Activated CD4-positive, alpha-beta T cell treated with anti-CD3 and anti-CD28 coated beads for 36 hours (primary cell): ENCODE measurements around the gene ADTRP. TPM values are rescaled to one million over a fixed set of nuclear protein-coding genes. Genes with fewer than 3 reads are reported as not detected.

Source experiments
- ATAC-seq: fragments of 200-7000 bp; cut with Tn5 transposase; one replicate; pipeline ENCODE4 v1.10.0; 2021; ENCODE audit warnings: mild to moderate bottlenecking, moderate library complexity
- CTCF ChIA-PET: fragments of 350-600 bp; sonication (Branson Sonifier 250); formaldehyde crosslinking; loops from one replicate; lab custom pipeline; 2021; ENCODE audit warnings: antibody characterized with exemption; lab: Charles Lee
- POLR2A ChIA-PET: fragments of 350-600 bp; sonication (Branson Sonifier 250); formaldehyde crosslinking; loops from one replicate; lab custom pipeline; 2021; ENCODE audit warnings: antibody characterized with exemption, inconsistent platforms; lab: Charles Lee
- DNase-seq: peaks from one replicate; pipeline ENCODE4 v3.0.0-alpha.2; 2020
- H3K27ac Mint-ChIP-seq: one replicate; pipeline ENCODE4 v1.8.0; 2021; ENCODE audit warnings: mixed read lengths
- H3K27me3 Mint-ChIP-seq: one replicate; pipeline ENCODE4 v1.8.0; 2021; ENCODE audit warnings: mixed read lengths
- H3K36me3 Mint-ChIP-seq: one replicate; pipeline ENCODE4 v1.8.0; 2021; ENCODE audit warnings: low read depth, mixed read lengths
- H3K4me1 Mint-ChIP-seq: one replicate; pipeline ENCODE4 v1.8.0; 2021; ENCODE audit warnings: mixed read lengths
- H3K4me3 Mint-ChIP-seq: one replicate; pipeline ENCODE4 v1.8.0; 2021; ENCODE audit warnings: mild to moderate bottlenecking, moderate library complexity, mixed read lengths
- H3K9me3 Mint-ChIP-seq: one replicate; pipeline ENCODE4 v1.8.0; 2021; ENCODE audit warnings: low read depth, mixed read lengths
- intact Hi-C, 2 experiments: fragments of 100-400 bp; cut with DNase I in 1 of 2; cut with micrococcal nuclease in 1 of 2; formaldehyde crosslinking; loops; one replicate each; pipeline versions ENCODE4 v1.14.2 to v1.15.1; 2022 to 2024; cut with DNase I, micrococcal nuclease
- total RNA-seq, 2 experiments: library from RNA; stranded (reverse); gene quantifications; one replicate each; pipeline ENCODE4 v1.2.3, GENCODE V29; 2021

The ADTRP gene
- total RNA-seq, 2 experiments from 2014 or later: 26.3 to 29.6 TPM

GRCh38 chr6:11764250-11764604, 14.4 kb downstream of the ADTRP start:
- DNase-seq: no peak
- peak; percentile 71 for ATAC-seq
- Mint-ChIP-seq H3K4me1 (peaks cover 34% of the 10 kb centered on the region), H3K27me3 (no peaks in the 10 kb centered on the region), H3K27ac (no peak overlapping the region), H3K36me3 (no peaks in the 10 kb centered on the region), H3K4me3 (no peak overlapping the region), H3K9me3 (no peaks in the 10 kb centered on the region)
- POLR2A ChIA-PET: interaction anchor here (0.6 kb wide), 2 partner anchors 15 to 174 kb away, joined by 3 to 5 read pairs; no protein-coding TSS in a partner anchor
- CTCF ChIA-PET: interaction anchor here (0.6 to 0.8 kb wide), 3 partner anchors 25 to 434 kb away, joined by 3 read pairs; no protein-coding TSS in a partner anchor
- intact Hi-C loops: no loop called here

GRCh38 chr6:11763460-11764249, 14.9 kb downstream of the ADTRP start:
- H3K27ac Mint-ChIP-seq: no peak overlapping the region
- intact Hi-C loops: no loop called here
- no peak for DNase-seq
- POLR2A ChIA-PET: interaction anchor here (0.6 kb wide), 1 partner anchor 15 kb away, joined by 5 read pairs; no protein-coding TSS in a partner anchor
- H3K27me3 Mint-ChIP-seq: no peaks in the 10 kb centered on the region
- CTCF ChIA-PET: interaction anchor here (0.6 to 1.5 kb wide), 6 partner anchors 9 to 156 kb away, joined by 3 to 8 read pairs (median 3); no protein-coding TSS in a partner anchor
- H3K9me3 Mint-ChIP-seq: no peaks in the 10 kb centered on the region
- H3K4me1 Mint-ChIP-seq: peaks cover 33% of the 10 kb centered on the region
- H3K4me3 Mint-ChIP-seq: no peak overlapping the region
- ATAC-seq: no peak
- H3K36me3 Mint-ChIP-seq: no peaks in the 10 kb centered on the region

- ChIA-PET CTCF (interaction anchor here (0.7 to 1.5 kb wide), 3 partner anchors 9 to 31 kb away, joined by 3 to 8 read pairs (median 3); no protein-coding TSS in a partner anchor), POLR2A (no interaction called here)
- Mint-ChIP-seq H3K27me3 (no peaks in the 10 kb centered on the region), H3K36me3 (peaks cover under 1% of the 10 kb centered on the region), H3K4me1 (peaks cover 31% of the 10 kb centered on the region), H3K27ac (no peak overlapping the region), H3K4me3 (no peak overlapping the region), H3K9me3 (peaks cover 2% of the 10 kb centered on the region)
- ATAC-seq (no peak), DNase-seq (no peak)
- intact Hi-C loops: no loop called here
These were observed 15.7 kb downstream of the ADTRP start for GRCh38 chr6:11762794-11763459.

- intact Hi-C loops: no loop called here
- H3K27me3 Mint-ChIP-seq: no peaks in the 10 kb centered on the region
- POLR2A ChIA-PET: no interaction called here
- peaks cover 8% of the 10 kb centered on the region for H3K9me3 Mint-ChIP-seq
- H3K27ac Mint-ChIP-seq: no peak overlapping the region
- no peak overlapping the region for H3K4me3 Mint-ChIP-seq
- CTCF ChIA-PET: interaction anchor here (1.3 to 1.5 kb wide), 2 partner anchors 8 to 58 kb away, joined by 3 read pairs; no protein-coding TSS in a partner anchor
- peaks cover 2% of the 10 kb centered on the region for H3K36me3 Mint-ChIP-seq
- no peak for DNase-seq
- no peak for ATAC-seq
- H3K4me1 Mint-ChIP-seq: peaks cover 27% of the 10 kb centered on the region
These were observed 16.6 kb downstream of the ADTRP start for GRCh38 chr6:11761744-11762620.

GRCh38 chr6:11760015-11760473, 18.6 kb downstream of the ADTRP start:
- peaks cover 27% of the 10 kb centered on the region for H3K4me1 Mint-ChIP-seq
- H3K27me3 Mint-ChIP-seq: no peaks in the 10 kb centered on the region
- intact Hi-C loops: no loop called here
- ChIA-PET CTCF (interaction anchor here (0.6 kb wide), 1 partner anchor 17 kb away, joined by 3 read pairs; no protein-coding TSS in a partner anchor), POLR2A (no interaction called here)
- peaks cover 2% of the 10 kb centered on the region for H3K36me3 Mint-ChIP-seq
- DNase-seq: no peak
- H3K4me3 Mint-ChIP-seq: no peak overlapping the region
- no peak overlapping the region for H3K27ac Mint-ChIP-seq
- peaks cover 8% of the 10 kb centered on the region for H3K9me3 Mint-ChIP-seq
- ATAC-seq: no peak

GRCh38 chr6:11758878-11759277, 19.7 kb downstream of the ADTRP start:
- no peak overlapping the region for H3K4me3 Mint-ChIP-seq
- peaks cover 20% of the 10 kb centered on the region for H3K4me1 Mint-ChIP-seq
- H3K36me3 Mint-ChIP-seq: peaks cover 2% of the 10 kb centered on the region
- CTCF ChIA-PET: interaction anchor here (0.6 kb wide), 1 partner anchor 52 kb away, joined by 3 read pairs; no protein-coding TSS in a partner anchor
- peaks cover 8% of the 10 kb centered on the region for H3K9me3 Mint-ChIP-seq
- H3K27me3 Mint-ChIP-seq: no peaks in the 10 kb centered on the region
- no peak overlapping the region for H3K27ac Mint-ChIP-seq
- DNase-seq (no peak), ATAC-seq (no peak)
- intact Hi-C loops: no loop called here
- POLR2A ChIA-PET: no interaction called here

- peaks cover 8% of the 10 kb centered on the region for H3K9me3 Mint-ChIP-seq
- H3K4me3 Mint-ChIP-seq: no peak overlapping the region
- intact Hi-C loops: no loop called here
- peak; percentile 55 for ATAC-seq
- H3K36me3 Mint-ChIP-seq: peaks cover 2% of the 10 kb centered on the region
- no peak overlapping the region for H3K27ac Mint-ChIP-seq
- H3K4me1 Mint-ChIP-seq: peaks cover 16% of the 10 kb centered on the region
- POLR2A ChIA-PET: no interaction called here
- no peaks in the 10 kb centered on the region for H3K27me3 Mint-ChIP-seq
- no peak for DNase-seq
- CTCF ChIA-PET: no interaction called here
These were observed 21.9 kb downstream of the ADTRP start for GRCh38 chr6:11756726-11757125.

GRCh38 chr6:11756292-11756691, 22.3 kb downstream of the ADTRP start:
- DNase-seq (no peak), ATAC-seq (no peak)
- ChIA-PET POLR2A (no interaction called here), CTCF (no interaction called here)
- H3K36me3 Mint-ChIP-seq: peaks cover 2% of the 10 kb centered on the region
- no peak overlapping the region for H3K4me3 Mint-ChIP-seq
- H3K4me1 Mint-ChIP-seq: peaks cover 16% of the 10 kb centered on the region
- no peak overlapping the region for H3K27ac Mint-ChIP-seq
- intact Hi-C loops: no loop called here
- no peaks in the 10 kb centered on the region for H3K27me3 Mint-ChIP-seq
- peaks cover 8% of the 10 kb centered on the region for H3K9me3 Mint-ChIP-seq

- Mint-ChIP-seq H3K9me3 (peaks cover 8% of the 10 kb centered on the region), H3K4me1 (peaks cover 16% of the 10 kb centered on the region), H3K4me3 (no peak overlapping the region), H3K36me3 (peaks cover 2% of the 10 kb centered on the region), H3K27me3 (no peaks in the 10 kb centered on the region), H3K27ac (no peak overlapping the region)
- ATAC-seq (no peak), DNase-seq (no peak)
- ChIA-PET POLR2A (no interaction called here), CTCF (no interaction called here)
- intact Hi-C loops: no loop called here
These were observed 22.9 kb downstream of the ADTRP start for GRCh38 chr6:11755725-11756124.

GRCh38 chr6:11754625-11755271, 23.9 kb downstream of the ADTRP start:
- H3K36me3 Mint-ChIP-seq: peaks cover 2% of the 10 kb centered on the region
- intact Hi-C loops: no loop called here
- H3K4me1 Mint-ChIP-seq: peaks cover 16% of the 10 kb centered on the region
- peaks cover 8% of the 10 kb centered on the region for H3K9me3 Mint-ChIP-seq
- CTCF ChIA-PET: interaction anchor here (0.7 to 1.2 kb wide), 2 partner anchors 8 to 17 kb away, joined by 3 read pairs; no protein-coding TSS in a partner anchor
- DNase-seq: no peak
- no peak overlapping the region for H3K4me3 Mint-ChIP-seq
- POLR2A ChIA-PET: no interaction called here
- no peaks in the 10 kb centered on the region for H3K27me3 Mint-ChIP-seq
- no peak overlapping the region for H3K27ac Mint-ChIP-seq
- ATAC-seq: peak; percentile 33
